Activated CD4-positive, alpha-beta memory T cell treated with anti-CD3 and anti-CD28 coated beads for 36 hours (primary cell): ENCODE data around the gene ALOX12B. TPM values are rescaled to one million over a fixed set of nuclear protein-coding genes. Genes with fewer than 3 reads are reported as not detected.
"Not testable (repeated sequence)": the region's sequence is repeated elsewhere in the genome, so short reads cannot be mapped to it uniquely, and the experiment has no call there.

Source experiments
- CTCF ChIA-PET: fragments of 350-600 bp; sonication (Branson Sonifier 250); formaldehyde crosslinking; loops from one replicate; lab custom pipeline; 2021; ENCODE audit warnings: antibody characterized with exemption, inconsistent platforms; lab: Charles Lee
- POLR2A ChIA-PET: fragments of 350-600 bp; sonication (Branson Sonifier 250); formaldehyde crosslinking; loops from one replicate; lab custom pipeline; 2021; ENCODE audit warnings: antibody characterized with exemption; lab: Charles Lee
- DNase-seq: peaks from one replicate; pipeline ENCODE4 v3.0.0-alpha.2; 2020
- H3K27ac Mint-ChIP-seq: one replicate; pipeline ENCODE4 v1.8.0; 2021; ENCODE audit warnings: mixed read lengths
- H3K27me3 Mint-ChIP-seq: one replicate; pipeline ENCODE4 v1.8.0; 2021; ENCODE audit warnings: mixed read lengths
- H3K36me3 Mint-ChIP-seq: one replicate; pipeline ENCODE4 v1.8.0; 2021; ENCODE audit warnings: mixed read lengths
- H3K4me1 Mint-ChIP-seq: one replicate; pipeline ENCODE4 v1.8.0; 2021; ENCODE audit warnings: low read depth, mixed read lengths
- H3K4me3 Mint-ChIP-seq: one replicate; pipeline ENCODE4 v1.8.0; 2021; ENCODE audit warnings: mild to moderate bottlenecking, mixed read lengths
- H3K9me3 Mint-ChIP-seq: one replicate; pipeline ENCODE4 v1.8.0; 2021; ENCODE audit warnings: mixed read lengths
- intact Hi-C: fragments of 100-400 bp; cut with micrococcal nuclease; formaldehyde crosslinking; loops from one replicate; pipeline ENCODE4 v1.15.1; 2023
- microRNA-seq: library from miRNA; unstranded; fragments of <30 nt; microRNA quantifications from one replicate; pipeline ENCODE4 v1.2.0, GENCODE V29; 2022; ENCODE audit warnings: borderline number of aligned reads, borderline microRNAs expressed, borderline replicate concordance
- total RNA-seq, 2 experiments: library from RNA; stranded (reverse); gene quantifications; one replicate each; pipeline ENCODE4 v1.2.3, GENCODE V29; 2021

The ALOX12B gene
- total RNA-seq, 2 experiments from 2014 or later = 2.1 to 2.3 TPM

DNA sequence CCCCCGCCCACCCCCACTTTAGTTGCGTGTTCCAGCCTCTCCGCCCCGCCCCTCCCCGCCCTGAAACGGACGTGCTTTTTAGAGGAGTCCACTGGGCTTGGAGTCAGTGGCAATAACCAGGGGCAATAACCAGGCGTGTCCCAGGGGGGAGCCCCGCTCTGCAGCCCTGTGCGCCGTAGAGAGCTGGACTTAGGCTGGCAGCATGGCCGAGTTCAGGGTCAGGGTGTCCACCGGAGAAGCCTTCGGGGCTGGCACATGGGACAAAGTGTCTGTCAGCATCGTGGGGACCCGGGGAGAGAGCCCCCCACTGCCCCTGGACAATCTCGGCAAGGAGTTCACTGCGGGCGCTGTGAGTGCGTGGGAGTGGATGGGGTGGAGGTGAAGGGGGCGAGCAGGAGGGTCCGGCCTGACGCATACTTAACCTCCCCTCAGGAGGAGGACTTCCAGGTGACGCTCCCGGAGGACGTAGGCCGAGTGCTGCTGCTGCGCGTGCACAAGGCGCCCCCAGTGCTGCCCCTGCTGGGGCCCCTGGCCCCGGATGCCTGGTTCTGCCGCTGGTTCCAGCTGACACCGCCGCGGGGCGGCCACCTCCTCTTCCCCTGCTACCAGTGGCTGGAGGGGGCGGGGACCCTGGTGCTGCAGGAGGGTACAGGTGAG, 48.4 kb downstream of the ALOX12B start, which contains the start of gene ALOX15B:
ALOX15B (plus strand) TSS at position 106 of the 657 bp plus-strand sequence; CDS start at position 203, 97 bp downstream.
- ChIA-PET CTCF (interaction anchor here (0.6 to 3.0 kb wide), 5 partner anchors 15 to 126 kb away, joined by 3 to 23 read pairs (median 3); no protein-coding TSS in a partner anchor), POLR2A (no interaction called here)
- Mint-ChIP-seq H3K27me3 (peaks cover 24% of the 10 kb centered on the region), H3K4me1 (no peaks in the 10 kb centered on the region), H3K36me3 (no peaks in the 10 kb centered on the region), H3K4me3 (no peak within 1 kb of the TSS), H3K27ac (no peak within 1 kb of the TSS), H3K9me3 (no peaks in the 10 kb centered on the region)
- DNase-seq = no peak
- intact Hi-C loops = no loop called here

DNA sequence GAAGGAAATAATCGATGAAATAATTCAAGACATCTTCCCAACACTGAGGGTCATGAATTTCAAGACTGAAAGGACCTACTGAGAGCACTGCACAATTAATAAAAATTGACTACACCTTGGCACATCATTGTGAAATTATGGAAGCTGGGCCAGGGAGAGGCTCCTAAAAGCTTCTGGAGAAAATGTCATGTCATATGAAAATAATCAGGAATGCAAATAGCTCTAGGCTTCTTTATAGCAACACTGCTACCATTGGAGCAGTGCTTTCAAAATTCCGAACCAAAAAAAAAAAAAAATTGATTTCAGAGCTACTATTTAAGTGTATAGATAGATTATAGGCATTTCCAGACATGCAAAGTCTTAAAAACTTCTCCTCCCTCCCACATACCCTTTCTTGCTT, 55.1 kb downstream of the ALOX12B start:
- POLR2A ChIA-PET = interaction anchor here (1.0 kb wide), 1 partner anchor 9 kb away, joined by 3 read pairs; no protein-coding TSS in a partner anchor
- no peak overlapping the region for H3K27ac Mint-ChIP-seq
- no peaks in the 10 kb centered on the region for H3K36me3 Mint-ChIP-seq
- intact Hi-C loops = no loop called here
- H3K4me3 Mint-ChIP-seq = no peak overlapping the region
- H3K4me1 Mint-ChIP-seq = no peaks in the 10 kb centered on the region
- CTCF ChIA-PET = interaction anchor here (0.6 to 1.6 kb wide), 3 partner anchors 8 to 42 kb away, joined by 3 to 7 read pairs (median 4); no protein-coding TSS in a partner anchor
- H3K9me3 Mint-ChIP-seq = no peaks in the 10 kb centered on the region
- H3K27me3 Mint-ChIP-seq = peaks cover 27% of the 10 kb centered on the region
- DNase-seq = no peak

DNA sequence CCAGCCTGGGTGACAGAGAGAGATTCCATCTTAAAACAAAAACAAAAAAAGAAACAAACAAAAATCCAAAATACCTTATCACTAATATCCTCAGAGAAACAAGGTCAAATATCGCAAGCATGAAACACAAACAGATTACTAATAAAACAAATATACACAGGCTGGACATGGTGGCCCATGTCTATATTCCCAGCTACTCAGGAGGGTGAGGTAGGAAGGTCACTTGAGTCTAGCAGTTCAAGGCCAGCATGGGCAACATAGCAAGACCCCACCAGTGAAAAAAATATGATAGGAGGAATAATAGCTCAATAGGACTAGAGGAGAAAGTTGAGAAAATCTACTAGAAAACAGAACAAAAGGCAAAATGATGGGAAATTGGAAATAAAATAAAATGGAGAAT, 55.6 kb downstream of the ALOX12B start:
- POLR2A ChIA-PET = interaction anchor here (1.0 kb wide), 1 partner anchor 10 kb away, joined by 3 read pairs; no protein-coding TSS in a partner anchor
- Mint-ChIP-seq H3K9me3 (no peaks in the 10 kb centered on the region), H3K36me3 (no peaks in the 10 kb centered on the region)

DNA sequence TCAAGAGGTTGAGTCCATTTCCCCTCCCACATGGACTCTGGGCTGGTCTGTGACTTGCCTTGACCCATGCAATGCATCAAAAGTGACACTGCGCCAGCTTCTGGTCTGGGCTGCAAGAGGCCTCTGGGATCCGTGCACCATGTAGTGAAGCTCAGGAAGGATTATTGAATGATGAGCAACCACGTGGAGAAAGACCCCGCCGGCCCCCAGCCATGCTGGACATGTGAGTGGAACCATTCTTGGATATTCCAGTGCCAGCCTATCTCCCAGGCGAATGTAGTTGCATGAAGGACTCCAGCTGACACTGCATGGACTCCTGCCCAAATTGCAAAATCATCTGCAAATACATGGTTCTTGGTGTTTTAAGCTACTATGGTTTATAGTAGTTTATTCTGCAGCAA, 56.3 kb downstream of the ALOX12B start:
- intact Hi-C loops = no loop called here
- Mint-ChIP-seq H3K4me3 (no peak overlapping the region), H3K4me1 (no peaks in the 10 kb centered on the region), H3K27ac (no peak overlapping the region), H3K27me3 (peaks cover 30% of the 10 kb centered on the region), H3K9me3 (no peaks in the 10 kb centered on the region), H3K36me3 (no peaks in the 10 kb centered on the region)
- ChIA-PET CTCF (interaction anchor here (1.6 kb wide), 1 partner anchor 10 kb away, joined by 7 read pairs; no protein-coding TSS in a partner anchor), POLR2A (no interaction called here)
- DNase-seq = no peak

More for the DNA sequence above, 55.6 kb downstream of the ALOX12B start:
- no peak for DNase-seq
- no peak overlapping the region for H3K27ac Mint-ChIP-seq
- H3K4me3 Mint-ChIP-seq = no peak overlapping the region
- peaks cover 30% of the 10 kb centered on the region for H3K27me3 Mint-ChIP-seq
- H3K4me1 Mint-ChIP-seq = no peaks in the 10 kb centered on the region
- intact Hi-C loops = no loop called here
- CTCF ChIA-PET = interaction anchor here (1.2 to 1.6 kb wide), 2 partner anchors 9 to 42 kb away, joined by 3 to 7 read pairs; no protein-coding TSS in a partner anchor

DNA sequence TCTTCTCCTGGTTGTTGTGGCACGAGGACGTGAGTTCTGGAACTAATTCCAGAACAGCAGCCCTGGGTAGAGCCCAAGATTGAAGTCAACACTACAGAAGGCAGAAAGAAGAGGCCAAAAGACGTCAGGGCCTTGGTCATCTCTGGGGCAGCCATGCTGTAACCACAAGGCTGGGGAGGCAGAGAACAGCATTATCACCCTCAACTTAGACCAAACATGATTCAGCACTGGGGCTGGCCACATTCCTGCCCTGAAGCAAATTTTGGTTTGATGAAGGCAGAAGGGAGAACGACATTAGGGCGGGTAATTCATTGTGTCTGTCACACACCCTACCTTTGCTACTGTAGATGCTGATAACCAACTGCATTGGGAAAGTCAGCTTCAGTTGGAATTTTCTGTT, 58.4 kb downstream of the ALOX12B start:
- Mint-ChIP-seq H3K9me3 (no peaks in the 10 kb centered on the region), H3K36me3 (no peaks in the 10 kb centered on the region), H3K4me1 (no peaks in the 10 kb centered on the region), H3K27ac (no peak overlapping the region), H3K4me3 (no peak overlapping the region), H3K27me3 (peaks cover 29% of the 10 kb centered on the region)
- ChIA-PET POLR2A (no interaction called here), CTCF (no interaction called here)
- DNase-seq = no peak
- intact Hi-C loops = no loop called here

DNA sequence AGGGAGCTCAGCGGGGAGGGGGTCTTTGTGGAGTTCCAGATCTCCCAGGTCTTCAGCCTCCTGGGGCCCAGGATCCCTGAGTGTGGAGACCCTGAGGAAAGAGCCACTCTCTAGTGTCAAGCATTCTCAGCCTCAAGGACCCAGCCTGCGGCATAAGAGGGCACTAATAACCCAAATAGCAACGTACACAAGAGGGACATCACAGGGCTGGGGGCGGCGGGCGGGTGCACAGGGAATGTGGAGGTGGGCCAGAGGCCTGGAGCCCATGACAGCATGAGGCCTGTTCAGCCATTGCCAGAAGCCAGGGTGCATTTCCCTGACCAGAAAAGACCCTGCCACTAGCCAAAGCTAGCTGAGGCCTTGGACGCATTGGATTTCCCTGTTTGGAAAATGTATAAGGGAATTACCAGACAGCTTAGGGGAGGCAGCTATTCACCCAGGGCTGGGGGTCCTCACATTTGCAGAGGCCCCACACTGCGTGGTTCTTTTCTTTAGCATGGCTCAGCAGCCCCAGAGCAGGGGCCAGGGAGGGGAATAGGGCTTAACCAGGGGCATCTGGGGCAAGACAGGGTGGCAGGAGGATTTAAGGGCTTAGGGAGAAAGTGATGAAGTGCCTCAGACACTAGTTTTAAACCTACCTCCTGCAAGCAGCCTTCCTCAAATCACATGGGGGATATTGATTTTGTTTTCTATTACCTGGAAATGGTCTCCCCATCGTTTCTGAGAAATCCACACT, 62.2 kb downstream of the ALOX12B start:
- POLR2A ChIA-PET = no interaction called here

DNA sequence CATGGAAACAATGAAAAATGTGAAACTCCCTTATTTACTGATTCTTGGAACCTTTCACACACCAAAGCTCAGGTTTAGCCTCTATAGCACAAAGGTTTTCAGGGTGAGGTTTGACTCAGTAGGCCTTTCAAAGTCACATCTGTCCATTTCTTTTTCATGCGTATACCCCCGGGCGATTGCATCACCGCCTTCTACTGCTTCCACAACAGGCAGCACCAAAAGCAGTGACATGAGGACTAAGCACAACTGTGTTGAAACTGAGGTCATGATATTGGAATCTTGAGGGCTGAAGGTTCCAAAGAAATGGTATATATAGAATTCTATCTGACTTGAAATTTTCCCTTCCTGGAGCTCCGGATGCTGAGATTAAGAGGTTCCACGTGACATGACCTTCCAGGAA, 63.4 kb downstream of the ALOX12B start:
- intact Hi-C loops, POLR2A ChIA-PET, H3K9me3 Mint-ChIP-seq, H3K4me3 Mint-ChIP-seq, H3K27ac Mint-ChIP-seq, H3K4me1 Mint-ChIP-seq, H3K36me3 Mint-ChIP-seq, DNase-seq: not testable (repeated sequence)
- CTCF ChIA-PET = interaction anchor here (1.2 kb wide), 1 partner anchor 16 kb away, joined by 3 read pairs; no protein-coding TSS in a partner anchor
- H3K27me3 Mint-ChIP-seq = peaks cover 24% of the 10 kb centered on the region

More for the DNA sequence above, 62.2 kb downstream of the ALOX12B start:
- Mint-ChIP-seq H3K4me3 (no peak overlapping the region), H3K4me1 (no peaks in the 10 kb centered on the region), H3K9me3 (no peaks in the 10 kb centered on the region), H3K27me3 (peaks cover 23% of the 10 kb centered on the region), H3K36me3 (no peaks in the 10 kb centered on the region), H3K27ac (no peak overlapping the region)
- intact Hi-C loops = no loop called here
- no peak for DNase-seq
- CTCF ChIA-PET = interaction anchor here (1.1 to 2.3 kb wide), 3 partner anchors 9 to 48 kb away, joined by 3 to 12 read pairs (median 5); no protein-coding TSS in a partner anchor

Small RNA genes within 50 kb of the gene (microRNA-seq; reads per million reads assigned to microRNA genes)
- not detected for gene MIR4314

Other genes starting within 250 kb of the ALOX12B start
- gene TMEM88, start 232.7 kb downstream of the ALOX12B start, total RNA-seq = 1 to 10 TPM; 2.2 to 2.4 TPM
- 10 to 100 TPM; 68.2 to 74.7 TPM for gene NAA38, start 230.2 kb downstream of the ALOX12B start, total RNA-seq
- 1 to 10 TPM; 6.0 to 6.9 TPM for gene CYB5D1, start 229.7 kb downstream of the ALOX12B start, total RNA-seq
- gene CHD3, start 198.9 kb downstream of the ALOX12B start, total RNA-seq = 100 to 1,000 TPM; 120 to 133 TPM
- 1 to 10 TPM; 2.7 to 3.3 TPM for gene RNF227, start 171.4 kb downstream of the ALOX12B start, total RNA-seq
- 1 to 10 TPM; 4.9 to 5.3 TPM for gene KCNAB3, start 157.9 kb downstream of the ALOX12B start, total RNA-seq
- gene TRAPPC1, start 155.8 kb downstream of the ALOX12B start, total RNA-seq = 100 to 1,000 TPM; 197 to 201 TPM
- gene CNTROB, start 155.5 kb downstream of the ALOX12B start, total RNA-seq = 10 to 100 TPM; 45.9 to 50.1 TPM
- not detected for gene GUCY2D, start 85.1 kb downstream of the ALOX12B start, total RNA-seq
- gene ALOX15B, start 48.7 kb downstream of the ALOX12B start, total RNA-seq = not detected
- gene ALOXE3, start 30.8 kb upstream of the ALOX12B start, total RNA-seq = under 1 TPM; 0.12 TPM
- 1 to 10 TPM; 2.5 to 2.8 TPM for gene HES7, start 36.4 kb upstream of the ALOX12B start, total RNA-seq
- 10 to 100 TPM; 48.9 to 56.3 TPM for gene PER1, start 64.7 kb upstream of the ALOX12B start, total RNA-seq
- gene VAMP2, start 75.2 kb upstream of the ALOX12B start, total RNA-seq = 10 to 100 TPM; 30.1 to 30.4 TPM
- 10 to 100 TPM; 32.6 to 35.3 TPM for gene TMEM107, start 88.7 kb upstream of the ALOX12B start, total RNA-seq
- gene BORCS6, start 102.5 kb upstream of the ALOX12B start, total RNA-seq = 1 to 10 TPM; 7.9 to 8.3 TPM
- 100 to 1,000 TPM; 184 TPM for gene AURKB, start 122.9 kb upstream of the ALOX12B start, total RNA-seq
- 10 to 100 TPM; 64.7 to 79.2 TPM for gene CTC1, start 160.3 kb upstream of the ALOX12B start, total RNA-seq
- 100 to 1,000 TPM; 102 to 105 TPM for gene PFAS, start 161.6 kb upstream of the ALOX12B start, total RNA-seq
- gene RANGRF, start 201.0 kb upstream of the ALOX12B start, total RNA-seq = 10 to 100 TPM; 41.7 to 45.5 TPM
- gene SLC25A35, start 207.7 kb upstream of the ALOX12B start, total RNA-seq = 1 to 10 TPM; 3.4 to 3.9 TPM
- not detected for gene ARHGEF15, start 222.5 kb upstream of the ALOX12B start, total RNA-seq